GM12874 (cell line): ENCODE measurements around the gene HEXD.

Source experiments
- TF ChIP-seq, protein P1 (sequence below): IDR thresholded peaks from 2 replicates; pipeline ENCODE4 v1.5.1; 2011; ENCODE audit warnings: low read depth, mild to moderate bottlenecking, control low read depth, low read length, moderate library complexity; ENCODE audit not compliant: insufficient read depth

HEXD gene

DNA sequence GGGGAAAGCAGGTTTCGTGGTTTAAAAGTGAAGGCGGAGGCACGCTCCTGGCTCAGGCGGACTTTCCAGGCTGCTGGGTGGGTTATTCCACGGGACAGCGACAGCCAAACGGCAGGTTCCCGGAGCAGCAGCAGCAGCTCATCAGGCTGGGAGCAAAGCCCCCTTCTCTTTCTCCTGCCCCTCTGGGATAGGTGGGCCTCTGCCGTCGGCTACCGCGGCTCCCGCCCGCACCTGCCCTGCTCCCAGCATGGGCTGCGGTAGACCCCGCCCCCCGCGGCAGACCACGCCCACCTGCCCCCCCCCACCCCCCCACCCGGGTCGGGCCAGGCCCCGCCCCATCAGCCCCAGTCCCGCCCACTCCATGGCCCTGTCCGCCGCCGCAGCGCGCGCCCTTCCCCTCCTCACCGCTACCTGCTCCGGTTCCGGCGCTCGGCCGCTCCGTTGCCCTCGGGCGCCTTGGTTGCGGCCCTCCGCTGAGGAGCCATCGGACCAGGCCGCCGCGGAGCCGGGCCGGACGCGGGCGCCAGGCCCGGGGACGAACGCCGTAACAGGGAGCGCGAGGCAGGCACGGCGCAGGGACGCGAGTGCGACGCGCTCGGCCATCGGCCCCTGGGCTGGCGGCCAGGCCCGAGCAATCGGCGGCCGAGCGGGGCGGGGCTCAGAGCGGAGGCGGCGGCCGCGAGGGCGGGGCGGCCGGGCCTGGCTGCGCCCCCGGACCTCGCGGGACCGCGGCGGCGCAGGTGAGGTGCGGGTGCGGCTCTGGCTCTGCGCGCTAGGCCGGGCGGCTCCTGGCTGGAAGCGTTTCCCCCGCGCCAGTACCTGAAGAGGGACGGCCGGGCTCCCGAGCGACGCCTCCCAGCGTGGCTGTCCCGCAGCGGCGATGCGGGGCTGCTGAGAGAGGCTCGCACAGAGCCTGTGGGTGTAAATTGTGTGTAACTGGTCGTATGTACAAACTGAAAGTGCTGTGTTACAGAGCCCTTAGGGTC is at the start of gene HEXD, which contains the start of gene OGFOD3:
Gene HEXD, plus strand, starts transcription at position 347 of the 986 bp plus-strand sequence. CDS start 1,453 bp downstream, outside the sequence.
Gene OGFOD3, minus strand, starts transcription at position 586 of the 986 bp plus-strand sequence. Its CDS starts 101 bp downstream, at position 485.
- TF ChIP-seq, protein P1, sequence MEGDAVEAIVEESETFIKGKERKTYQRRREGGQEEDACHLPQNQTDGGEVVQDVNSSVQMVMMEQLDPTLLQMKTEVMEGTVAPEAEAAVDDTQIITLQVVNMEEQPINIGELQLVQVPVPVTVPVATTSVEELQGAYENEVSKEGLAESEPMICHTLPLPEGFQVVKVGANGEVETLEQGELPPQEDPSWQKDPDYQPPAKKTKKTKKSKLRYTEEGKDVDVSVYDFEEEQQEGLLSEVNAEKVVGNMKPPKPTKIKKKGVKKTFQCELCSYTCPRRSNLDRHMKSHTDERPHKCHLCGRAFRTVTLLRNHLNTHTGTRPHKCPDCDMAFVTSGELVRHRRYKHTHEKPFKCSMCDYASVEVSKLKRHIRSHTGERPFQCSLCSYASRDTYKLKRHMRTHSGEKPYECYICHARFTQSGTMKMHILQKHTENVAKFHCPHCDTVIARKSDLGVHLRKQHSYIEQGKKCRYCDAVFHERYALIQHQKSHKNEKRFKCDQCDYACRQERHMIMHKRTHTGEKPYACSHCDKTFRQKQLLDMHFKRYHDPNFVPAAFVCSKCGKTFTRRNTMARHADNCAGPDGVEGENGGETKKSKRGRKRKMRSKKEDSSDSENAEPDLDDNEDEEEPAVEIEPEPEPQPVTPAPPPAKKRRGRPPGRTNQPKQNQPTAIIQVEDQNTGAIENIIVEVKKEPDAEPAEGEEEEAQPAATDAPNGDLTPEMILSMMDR, result no peak

DNA sequence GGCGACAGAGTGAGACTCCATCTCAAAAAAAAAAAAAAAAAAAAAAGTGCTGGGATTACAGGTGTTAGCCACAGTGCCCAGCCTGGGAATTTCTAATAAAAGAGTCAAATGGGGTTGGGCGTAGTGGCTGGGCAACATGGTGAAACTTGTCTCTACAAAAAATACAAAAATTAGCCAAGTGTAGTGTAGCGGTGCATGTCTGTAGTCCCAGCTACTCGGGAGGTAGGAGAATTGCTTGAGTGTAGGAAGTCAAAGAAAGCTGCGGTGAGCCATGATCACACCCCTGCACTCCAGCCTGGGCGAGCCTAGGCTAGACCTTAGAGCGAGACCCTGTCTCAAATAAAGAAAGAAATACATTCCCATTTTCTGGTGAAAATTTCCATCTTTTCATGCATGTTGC is 48.9 kb upstream of the HEXD start:
- TF ChIP-seq, protein P1, result no peak

DNA sequence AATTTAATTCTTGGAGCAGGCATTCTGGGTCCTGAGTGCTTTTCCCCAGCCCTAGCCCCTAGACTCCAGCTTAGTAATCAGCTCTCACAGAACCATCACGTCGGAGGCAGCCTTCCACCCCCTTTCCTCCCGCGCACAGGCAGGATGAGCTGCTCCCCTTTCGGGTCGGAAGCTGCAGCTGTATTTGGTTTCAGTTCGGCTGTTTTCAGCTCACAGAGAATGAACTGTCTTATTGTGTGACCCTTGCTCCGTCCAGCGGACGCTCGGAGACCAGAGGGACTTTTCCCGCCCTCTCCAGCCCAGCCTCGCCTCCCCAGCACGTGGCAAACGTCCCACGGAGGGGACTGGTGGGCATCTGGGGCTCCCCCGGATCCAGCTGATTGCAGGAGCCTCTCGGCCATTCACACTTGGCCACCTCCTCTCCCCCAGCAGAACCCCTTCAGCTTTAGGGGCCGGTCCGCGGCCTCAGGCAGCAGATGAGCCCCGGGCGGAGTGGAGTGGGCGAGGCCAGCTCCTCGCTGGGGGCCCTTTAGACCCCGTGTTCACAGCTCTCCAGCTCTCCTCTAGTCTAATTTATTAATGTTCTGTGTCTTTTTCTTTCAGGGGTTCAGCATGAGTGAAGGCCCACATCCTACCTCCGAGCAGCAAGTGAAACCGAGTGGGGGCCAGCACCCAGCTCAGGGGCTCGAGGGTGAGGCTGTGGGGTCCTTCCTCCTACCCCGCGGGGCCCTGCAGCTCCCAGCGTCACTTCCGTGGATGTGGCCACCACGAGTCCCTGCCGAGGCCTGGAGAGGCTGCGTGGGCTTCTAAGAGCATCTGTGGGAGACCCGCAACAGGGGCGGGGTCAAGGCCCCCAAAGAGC is 47.4 kb upstream of the HEXD start:
- TF ChIP-seq, protein P1, result no peak

DNA sequence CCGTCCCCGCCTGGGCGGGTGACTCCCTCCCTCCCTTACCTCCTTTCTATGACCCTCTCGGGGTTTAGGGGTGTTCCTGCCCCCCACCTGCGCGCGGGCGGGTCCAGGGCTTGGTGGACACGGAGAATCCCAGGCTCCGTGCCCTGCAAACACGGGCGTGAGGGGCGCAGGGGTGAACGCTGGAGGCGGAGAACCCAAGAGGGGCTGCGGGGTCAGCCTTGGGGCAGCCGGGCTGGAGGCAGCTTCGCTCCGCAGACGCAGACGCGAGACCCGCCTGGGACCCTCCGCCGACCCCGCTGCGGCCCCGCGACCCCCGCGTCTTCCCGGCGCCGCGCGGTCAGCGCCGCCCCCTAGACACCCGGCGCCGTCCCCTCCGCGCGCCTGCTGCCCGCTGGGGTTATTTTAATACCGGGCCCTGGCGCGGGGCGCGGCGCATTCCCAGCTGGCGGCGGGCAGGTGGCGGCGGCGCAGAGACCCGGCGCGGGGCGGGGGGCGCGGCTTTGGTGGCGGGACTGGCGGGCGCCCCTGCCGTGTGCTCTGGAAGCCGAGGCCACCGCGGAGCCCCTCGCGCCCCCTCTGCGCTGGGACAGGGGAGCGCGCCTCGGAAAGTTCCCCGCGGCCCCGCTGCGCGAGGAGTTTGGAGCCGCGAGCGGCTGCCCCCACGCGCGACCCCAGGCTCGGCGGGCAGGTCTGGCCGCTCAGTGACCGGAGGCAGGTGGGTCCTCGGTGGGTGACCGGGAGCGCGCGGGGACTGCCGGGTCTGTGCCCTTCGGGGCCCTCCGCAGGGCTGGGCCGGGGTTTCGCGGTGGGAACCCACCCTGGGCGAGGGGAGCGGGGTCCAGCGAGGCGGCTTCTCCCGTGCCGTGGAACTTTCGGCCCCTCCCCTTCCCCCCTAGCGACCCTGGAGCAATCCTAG is 46.6 kb upstream of the HEXD start, which contains the start of gene UTS2R:
Gene UTS2R, plus strand, starts transcription at position 433 of the 916 bp plus-strand sequence. CDS start 2,560 bp downstream, outside the sequence.
- TF ChIP-seq, protein P1, result no peak

DNA sequence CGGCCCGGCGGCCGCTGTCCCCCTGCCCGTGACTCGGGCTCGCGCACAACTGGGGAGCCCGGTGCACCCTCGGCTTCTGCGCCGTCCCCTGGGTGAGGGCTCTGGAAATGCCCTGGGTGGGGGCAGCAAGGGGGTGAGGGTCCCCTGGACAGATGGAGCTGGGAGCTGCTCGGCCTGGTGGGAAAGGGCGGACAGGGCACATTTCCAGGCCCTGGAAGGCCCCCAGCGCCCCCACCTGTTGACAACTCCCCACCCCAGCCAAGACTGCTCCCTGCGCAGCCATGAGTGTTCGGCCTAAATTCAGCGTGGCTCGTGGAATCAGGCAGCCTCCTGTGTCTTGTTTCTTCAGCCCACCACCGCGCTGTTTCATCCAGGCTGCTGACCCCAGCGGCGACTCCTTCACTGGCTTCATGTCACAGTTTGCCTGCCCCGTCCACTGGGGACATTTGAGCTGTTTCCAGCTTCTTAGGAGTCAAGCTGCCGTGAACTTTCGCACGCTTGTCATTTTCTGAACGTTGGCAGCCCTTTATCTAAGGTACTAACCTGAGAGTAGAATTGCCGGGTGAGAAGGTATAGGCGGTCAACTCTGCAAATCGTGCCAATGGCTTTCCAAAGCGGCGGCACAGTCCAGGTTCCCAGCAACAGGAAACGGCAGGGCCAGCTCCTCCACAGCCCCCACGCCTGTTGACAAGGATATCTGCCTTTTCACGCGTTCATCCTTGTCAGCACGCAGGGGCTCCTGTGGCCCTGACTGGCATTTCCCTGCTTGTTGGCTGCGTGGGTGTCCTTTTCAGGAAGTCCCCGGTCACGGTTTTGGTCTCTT is 45.7 kb upstream of the HEXD start:
- TF ChIP-seq, protein P1, result no peak
